Mammary epithelial cell (primary cell): ENCODE measurements around the gene GARRE1.
"Not testable (repeated sequence)": the region's sequence is repeated elsewhere in the genome, so short reads cannot be mapped to it uniquely, and the experiment has no call there.

Experiments used
- CTCF ChIP-seq, 2 donors: IDR thresholded peaks in 1 of 2; conservative IDR thresholded peaks in 1 of 2; 2 replicates each; pipeline ENCODE4 v1.5.1; 2011 to 2012; ENCODE audit warnings: inconsistent platforms in 2 of 2, low read length in 2 of 2, mild to moderate bottlenecking in 2 of 2, control low read depth in 1 of 2, low read depth in 1 of 2; ENCODE audit not compliant: insufficient read depth in 1 of 2; ENCODE audit errors: extremely low read depth in 1 of 2
- EZH2 ChIP-seq: IDR thresholded peaks from 2 replicates; pipeline ENCODE4 v1.6.1; 2012; ENCODE audit warnings: low read length, inconsistent platforms, borderline replicate concordance

GRCh38 chr19:34253167-34253566 is 1.2 kb upstream of the GARRE1 start:
- not testable (repeated sequence) for TF ChIP-seq CTCF (conservative IDR thresholded peaks at IDR 0.05 in 1 of 2, IDR thresholded peaks at IDR 0.05 in 1 of 2; ENCODE audit: extremely low read depth in 1 of 2, insufficient read depth in 1 of 2, low read depth in 1 of 2, low read length in 2 of 2); EZH2
